SK-N-SH treated with all-trans-retinoic acid at 6 μM for 48 hours (cell line): ENCODE results near the gene SCRN1.

Experiments
- ATAC-seq: fragments of 200-7000 bp; cut with Tn5 transposase; 3 replicates; pipeline ENCODE4 v1.9.1; 2020; ENCODE audit warnings: mild to moderate bottlenecking, moderate library complexity
- ARNTL ChIP-seq: fragments of 450-650 bp; formaldehyde crosslinking; IDR thresholded peaks from 2 replicates; pipeline ENCODE4 v1.5.0; 2020; ENCODE audit warnings: low read depth, mild to moderate bottlenecking, moderate library complexity, borderline replicate concordance
- BACH2 ChIP-seq: fragments of 250-450 bp; sonication (Bioruptor Pico); IDR thresholded peaks from 2 replicates; pipeline ENCODE4 v1.9.0; 2021; ENCODE audit warnings: mild to moderate bottlenecking, borderline replicate concordance
- CREB5 ChIP-seq: fragments of 250-450 bp; sonication (Bioruptor Pico); IDR thresholded peaks from 2 replicates; pipeline ENCODE4 v1.5.1; 2020; ENCODE audit warnings: low read depth, mild to moderate bottlenecking, moderate library complexity
- CSDC2 ChIP-seq: fragments of 250-450 bp; sonication (Bioruptor Pico); IDR thresholded peaks from 2 replicates; pipeline ENCODE4 v1.5.0; 2020; ENCODE audit warnings: mild to moderate bottlenecking, moderate library complexity
- CSRNP3 ChIP-seq: fragments of 250-450 bp; sonication (Bioruptor Pico); IDR thresholded peaks from 2 replicates; pipeline ENCODE4 v1.5.1; 2021; ENCODE audit warnings: mild to moderate bottlenecking, moderate library complexity
- ESRRG ChIP-seq: fragments of 250-450 bp; sonication (Bioruptor Pico); IDR thresholded peaks from 2 replicates; pipeline ENCODE4 v1.6.1; 2021; ENCODE audit warnings: mild to moderate bottlenecking
- GLIS3 ChIP-seq: fragments of 250-450 bp; sonication (Bioruptor Pico); IDR thresholded peaks from 2 replicates; pipeline ENCODE4 v1.5.0; 2020; ENCODE audit warnings: mild to moderate bottlenecking, moderate library complexity
- ISL1 ChIP-seq: fragments of 250-450 bp; sonication (Bioruptor Pico); IDR thresholded peaks from 2 replicates; pipeline ENCODE4 v2.1.2; 2022; ENCODE audit warnings: mild to moderate bottlenecking, moderate library complexity
- OSR1 ChIP-seq: fragments of 250-450 bp; sonication (Bioruptor Pico); IDR thresholded peaks from 2 replicates; pipeline ENCODE4 v1.8.0; 2022; ENCODE audit warnings: moderate library complexity, mild to moderate bottlenecking, inconsistent platforms
- PATZ1 ChIP-seq: fragments of 250-450 bp; sonication (Bioruptor Pico); IDR thresholded peaks from 2 replicates; pipeline ENCODE4 v1.8.0; 2020; ENCODE audit warnings: mild to moderate bottlenecking, moderate library complexity, borderline replicate concordance
- POU6F1 ChIP-seq: fragments of 250-450 bp; sonication (Bioruptor Pico); IDR thresholded peaks from 2 replicates; pipeline ENCODE4 v1.8.0; 2021; ENCODE audit warnings: low read depth, mild to moderate bottlenecking, moderate library complexity, borderline replicate concordance
- PPARA ChIP-seq: fragments of 250-450 bp; sonication (Bioruptor Pico); IDR thresholded peaks from 2 replicates; pipeline ENCODE4 v1.5.0; 2020; ENCODE audit warnings: mild to moderate bottlenecking, borderline replicate concordance
- RARB ChIP-seq: fragments of 250-450 bp; sonication (Bioruptor Pico); IDR thresholded peaks from 2 replicates; pipeline ENCODE4 v1.8.0; 2021; ENCODE audit warnings: mild to moderate bottlenecking, moderate library complexity
- SNAI2 ChIP-seq: fragments of 250-450 bp; sonication (Bioruptor Pico); IDR thresholded peaks from 2 replicates; pipeline ENCODE4 v1.5.0; 2020; ENCODE audit warnings: mild to moderate bottlenecking, moderate library complexity
- TCF4 ChIP-seq: fragments of 250-450 bp; sonication (Bioruptor Pico); IDR thresholded peaks from 2 replicates; pipeline ENCODE4 v1.8.0; 2021; ENCODE audit warnings: mild to moderate bottlenecking, moderate library complexity, borderline replicate concordance
- TOX ChIP-seq: fragments of 250-450 bp; sonication (Bioruptor Pico); IDR thresholded peaks from 2 replicates; pipeline ENCODE4 v1.8.0; 2021; ENCODE audit warnings: mild to moderate bottlenecking, moderate library complexity, borderline replicate concordance
- TSHZ2 ChIP-seq: fragments of 250-450 bp; sonication (Bioruptor Pico); IDR thresholded peaks from 2 replicates; pipeline ENCODE4 v1.5.0; 2020; ENCODE audit warnings: mild to moderate bottlenecking, moderate library complexity
- ZC3H10 ChIP-seq: fragments of 250-450 bp; sonication (Bioruptor Pico); IDR thresholded peaks from 2 replicates; pipeline ENCODE4 v1.5.1; 2021; ENCODE audit warnings: mild to moderate bottlenecking, moderate library complexity
- ZFP3 ChIP-seq: fragments of 250-450 bp; sonication (Bioruptor Pico); IDR thresholded peaks from 2 replicates; pipeline ENCODE4 v1.5.0; 2020; ENCODE audit warnings: mild to moderate bottlenecking, moderate library complexity
- ZNF565 ChIP-seq: fragments of 450-650 bp; formaldehyde crosslinking; conservative IDR thresholded peaks from 2 replicates; pipeline ENCODE4 v1.5.0; 2020; ENCODE audit warnings: low read depth, mild to moderate bottlenecking, moderate library complexity
- ZNF70 ChIP-seq: fragments of 450-650 bp; formaldehyde crosslinking; IDR thresholded peaks from 2 replicates; pipeline ENCODE4 v1.5.0; 2020; ENCODE audit warnings: mild to moderate bottlenecking, moderate library complexity
- ZNF8 ChIP-seq: fragments of 450-650 bp; formaldehyde crosslinking; IDR thresholded peaks from 2 replicates; pipeline ENCODE4 v1.5.0; 2020; ENCODE audit warnings: mild to moderate bottlenecking, moderate library complexity

Gene SCRN1

GRCh38 chr7:30001998-30002397 is 12.4 kb upstream of the SCRN1 start:
- no peak for ATAC-seq
- TF ChIP-seq TSHZ2 (no peak), BACH2 (CRISPR knock-in tag) (no peak), CREB5 (no peak), GLIS3 (CRISPR knock-in tag) (no peak), SNAI2 (CRISPR knock-in tag) (no peak), ISL1 (CRISPR knock-in tag) (no peak), ZFP3 (CRISPR knock-in tag) (no peak), TOX (no peak), ARNTL (CRISPR knock-in tag) (no peak), PATZ1 (CRISPR knock-in tag) (no peak), POU6F1 (CRISPR knock-in tag) (no peak), PPARA (CRISPR knock-in tag) (no peak), CSDC2 (no peak), RARB (no peak), ESRRG (no peak), ZNF8 (no peak), CSRNP3 (CRISPR knock-in tag) (no peak), OSR1 (CRISPR knock-in tag) (no peak), ZNF70 (CRISPR knock-in tag) (no peak), ZNF565 (CRISPR knock-in tag) (no peak)

GRCh38 chr7:29998489-29998888 is 8.9 kb upstream of the SCRN1 start:
- TF ChIP-seq ZNF565 (CRISPR knock-in tag): no peak
- TF ChIP-seq PPARA (CRISPR knock-in tag): no peak
- TF ChIP-seq ZNF70 (CRISPR knock-in tag): no peak
- TF ChIP-seq ZC3H10 (CRISPR knock-in tag): no peak
- no peak for ATAC-seq

GRCh38 chr7:29996321-29996720 is 6.7 kb upstream of the SCRN1 start:
- no peak for ATAC-seq
- TF ChIP-seq GLIS3 (CRISPR knock-in tag): no peak
- no peak for TF ChIP-seq ZNF8
- TF ChIP-seq ZC3H10 (CRISPR knock-in tag): no peak

- ATAC-seq: no peak
- TF ChIP-seq GLIS3 (CRISPR knock-in tag): no peak
- TF ChIP-seq RARB: no peak
- TF ChIP-seq BACH2 (CRISPR knock-in tag): no peak
- no peak for TF ChIP-seq ISL1 (CRISPR knock-in tag)
- TF ChIP-seq CREB5: no peak
- TF ChIP-seq PPARA (CRISPR knock-in tag): no peak
- no peak for TF ChIP-seq ZNF565 (CRISPR knock-in tag)
- no peak for TF ChIP-seq TSHZ2
- TF ChIP-seq ZFP3 (CRISPR knock-in tag): no peak
- TF ChIP-seq TCF4 (CRISPR knock-in tag): no peak
Measured at GRCh38 chr7:29995652-29996051, 6.1 kb upstream of the SCRN1 start.
